GM12878 (cell line): ENCODE results near the gene MARVELD1. TPM values are rescaled to one million over a fixed set of nuclear protein-coding genes. Genes with fewer than 3 reads are reported as not detected.

Source experiments
- ASH2L ChIP-seq: fragments of 300-600, 200-600 bp; sonication (generic); IDR thresholded peaks from 2 replicates; pipeline ENCODE4 v1.6.1; 2017; ENCODE audit warnings: low read depth, mild to moderate bottlenecking, borderline replicate concordance
- CREM ChIP-seq: IDR thresholded peaks from 2 replicates; pipeline ENCODE4 v1.6.1; 2014; ENCODE audit warnings: antibody characterized with exemption, low read depth
- CTCF ChIP-seq, 3 experiments: IDR thresholded peaks in 2 of 3; conservative IDR thresholded peaks in 1 of 3; 2 replicates each; pipeline ENCODE4 v1.5.1; 2011; ENCODE audit warnings: low read depth in 3 of 3, low read length in 3 of 3, mild to moderate bottlenecking in 3 of 3, control low read depth in 2 of 3, moderate library complexity in 2 of 3, inconsistent platforms in 1 of 3, mixed read lengths in 1 of 3; ENCODE audit not compliant: control insufficient read depth in 2 of 3, insufficient read depth in 1 of 3; ENCODE audit errors: extremely low read depth in 1 of 3
- DPF2 ChIP-seq: fragments of 450-650 bp; IDR thresholded peaks from 2 replicates; pipeline ENCODE4 v1.6.1; 2017; ENCODE audit warnings: mild to moderate bottlenecking
- FOS ChIP-seq: IDR thresholded peaks from 3 replicates; pipeline ENCODE4 v1.6.1; 2011; ENCODE audit warnings: borderline replicate concordance; ENCODE audit not compliant: insufficient read length; ENCODE audit errors: extremely low read depth
- FOXK2 ChIP-seq: fragments of 450-650 bp; IDR thresholded peaks from 2 replicates; pipeline ENCODE4 v1.6.1; 2017; ENCODE audit warnings: mild to moderate bottlenecking, moderate library complexity
- FOXM1 ChIP-seq: IDR thresholded peaks from 2 replicates; pipeline ENCODE4 v1.6.1; 2012; ENCODE audit warnings: low read depth, mild to moderate bottlenecking, inconsistent platforms, low read length, moderate library complexity
- HCFC1 ChIP-seq: fragments of 150-350 bp; IDR thresholded peaks from 2 replicates; pipeline ENCODE4 v1.6.1; 2014; ENCODE audit warnings: low read length
- HDAC6 ChIP-seq: fragments of 200-600 bp; sonication (generic); IDR thresholded peaks from one replicate; pipeline ENCODE4 v1.8.0; 2017; ENCODE audit warnings: antibody characterized with exemption; ENCODE audit not compliant: unreplicated experiment
- HDGF ChIP-seq: fragments of 450-650 bp; IDR thresholded peaks from 2 replicates; pipeline ENCODE4 v1.6.1; 2016; ENCODE audit warnings: antibody characterized with exemption
- MEF2B ChIP-seq: fragments of 450-650 bp; IDR thresholded peaks from 2 replicates; pipeline ENCODE4 v1.6.1; 2018; ENCODE audit warnings: mild to moderate bottlenecking, moderate library complexity; ENCODE audit not compliant: partially characterized antibody, poor library complexity, severe bottlenecking
- MTA3 ChIP-seq: IDR thresholded peaks from 2 replicates; pipeline ENCODE4 v1.6.1; 2012; ENCODE audit warnings: low read length, inconsistent platforms, borderline replicate concordance
- MYC ChIP-seq: IDR thresholded peaks from 2 replicates; pipeline ENCODE4 v1.6.1; 2011; ENCODE audit warnings: mild to moderate bottlenecking, low read length, moderate library complexity, inconsistent platforms; ENCODE audit not compliant: insufficient read depth, insufficient replicate concordance, insufficient read length, severe bottlenecking
- NRF1 ChIP-seq: conservative IDR thresholded peaks from 2 replicates; pipeline ENCODE4 v1.6.1; 2011; ENCODE audit warnings: mild to moderate bottlenecking, low read depth, low read length, improper control_type of control experiment
- POLR2A ChIP-seq: IDR thresholded peaks from 2 replicates; pipeline ENCODE4 v1.6.1; 2011; ENCODE audit warnings: low read depth, mild to moderate bottlenecking, low read length
- POLR2AphosphoS5 ChIP-seq: IDR thresholded peaks from 2 replicates; pipeline ENCODE4 v1.6.1; 2011; ENCODE audit warnings: mild to moderate bottlenecking, low read length, inconsistent platforms
- POU2F2 ChIP-seq: IDR thresholded peaks from 3 replicates; pipeline ENCODE4 v1.6.1; 2011; ENCODE audit warnings: low read depth, mild to moderate bottlenecking, low read length, borderline replicate concordance
- TBL1XR1 ChIP-seq: IDR thresholded peaks from 2 replicates; pipeline ENCODE4 v1.6.1; 2012; ENCODE audit warnings: low read depth, low read length, improper control_type of control experiment
- TCF3 ChIP-seq: IDR thresholded peaks from 2 replicates; pipeline ENCODE4 v1.6.1; 2012; ENCODE audit warnings: low read depth, mild to moderate bottlenecking, low read length, borderline replicate concordance; ENCODE audit not compliant: insufficient read depth
- TCF7 ChIP-seq: IDR thresholded peaks from 2 replicates; pipeline ENCODE4 v1.6.1; 2014; ENCODE audit warnings: antibody characterized with exemption, borderline replicate concordance
- USF2 ChIP-seq: IDR thresholded peaks from 2 replicates; pipeline ENCODE4 v1.6.1; 2011; ENCODE audit warnings: low read depth, low read length, improper control_type of control experiment, borderline replicate concordance
- YY1 ChIP-seq: IDR thresholded peaks from 2 replicates; pipeline ENCODE4 v1.6.1; 2011; ENCODE audit warnings: low read depth, mild to moderate bottlenecking, low read length
- ZBED1 ChIP-seq: IDR thresholded peaks from 2 replicates; pipeline ENCODE4 v1.6.1; 2016; ENCODE audit warnings: borderline replicate concordance
- polyA plus RNA-seq, 11 experiments: library from polyadenylated mRNA; depleted of rRNA in 4 of 11; unstranded in 6 of 11; stranded (reverse) in 5 of 11; fragments of >200 nt; fragmentation: Nextera tagmentation in 4 of 11; fragmentation: Illumina TruSeq in 1 of 11; extraction: Ambion mirVana in 4 of 11; extraction: Trizol in 1 of 11; gene quantifications; 1 replicate in 1 of 11; 2 replicates in 10 of 11; pipeline versions ENCODE4 v1.2.1 to v1.2.3, GENCODE V29; 2011 to 2016; ENCODE audit warnings: inconsistent platforms in 2 of 11, missing spikeins in 2 of 11, low read depth in 1 of 11
- total RNA-seq, 4 experiments: library from RNA; depleted of rRNA in 3 of 4; stranded (reverse); fragments of >200 nt in 3 of 4; fragmentation: Illumina TruSeq in 1 of 4; extraction: Trizol in 1 of 4; gene quantifications; 2 replicates each; pipeline versions ENCODE4 v1.2.1 to v1.2.3, GENCODE V29; 2013 to 2021
- TF ChIP-seq, protein P1 (sequence below): IDR thresholded peaks from 2 replicates; pipeline ENCODE4 v1.6.1; 2012; ENCODE audit warnings: low read length, inconsistent platforms
- TF ChIP-seq, protein P2 (sequence below): IDR thresholded peaks from 2 replicates; pipeline ENCODE4 v1.6.1; 2012; ENCODE audit warnings: low read depth, low read length, improper control_type of control experiment

MARVELD1 gene
- total and polyA plus RNA-seq, 10 of the 15 experiments (the other 5 are each of a cell fraction or from before 2014, with no cell fraction given): 0.54 to 8.4 (median 3.2) TPM

- no peak for TF ChIP-seq MTA3
- no peak for TF ChIP-seq USF2
- no peak for TF ChIP-seq FOXM1
- TF ChIP-seq CTCF (IDR thresholded peaks at IDR 0.05 in 2 of 3, conservative IDR thresholded peaks at IDR 0.05 in 1 of 3; ENCODE audit: control insufficient read depth in 2 of 3, extremely low read depth in 1 of 3, insufficient read depth in 1 of 3, low read depth in 3 of 3, low read length in 3 of 3): peak; percentile 13 to 42 (median 28); a peak in 3 of 6 replicates
- TF ChIP-seq YY1: peak; percentile 12; the same call in 1 of the 2 replicates
- TF ChIP-seq POLR2AphosphoS5: peak; percentile 41; the same call in 1 of the 2 replicates
- TF ChIP-seq FOS: no peak
- TF ChIP-seq DPF2: 0 out of 2 replicates have a peak, but pooled peaks have one; percentile 24
- no peak for TF ChIP-seq TCF3
- TF ChIP-seq, protein P1, sequence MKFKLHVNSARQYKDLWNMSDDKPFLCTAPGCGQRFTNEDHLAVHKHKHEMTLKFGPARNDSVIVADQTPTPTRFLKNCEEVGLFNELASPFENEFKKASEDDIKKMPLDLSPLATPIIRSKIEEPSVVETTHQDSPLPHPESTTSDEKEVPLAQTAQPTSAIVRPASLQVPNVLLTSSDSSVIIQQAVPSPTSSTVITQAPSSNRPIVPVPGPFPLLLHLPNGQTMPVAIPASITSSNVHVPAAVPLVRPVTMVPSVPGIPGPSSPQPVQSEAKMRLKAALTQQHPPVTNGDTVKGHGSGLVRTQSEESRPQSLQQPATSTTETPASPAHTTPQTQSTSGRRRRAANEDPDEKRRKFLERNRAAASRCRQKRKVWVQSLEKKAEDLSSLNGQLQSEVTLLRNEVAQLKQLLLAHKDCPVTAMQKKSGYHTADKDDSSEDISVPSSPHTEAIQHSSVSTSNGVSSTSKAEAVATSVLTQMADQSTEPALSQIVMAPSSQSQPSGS: no peak
- TF ChIP-seq HDAC6: no peak
- TF ChIP-seq, protein P2, sequence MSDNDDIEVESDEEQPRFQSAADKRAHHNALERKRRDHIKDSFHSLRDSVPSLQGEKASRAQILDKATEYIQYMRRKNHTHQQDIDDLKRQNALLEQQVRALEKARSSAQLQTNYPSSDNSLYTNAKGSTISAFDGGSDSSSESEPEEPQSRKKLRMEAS: peak; percentile 80; the same call in 1 of the 2 replicates
- no peak for TF ChIP-seq HDGF
- TF ChIP-seq FOXK2: no peak
- TF ChIP-seq MEF2B: no peak
- no peak for TF ChIP-seq CREM
- no peak for TF ChIP-seq NRF1
- TF ChIP-seq TBL1XR1: no peak
- TF ChIP-seq ZBED1: no peak
- TF ChIP-seq TCF7: no peak
- no peak for TF ChIP-seq HCFC1
- peak; percentile 81 for TF ChIP-seq MYC
- TF ChIP-seq ASH2L: no peak
- TF ChIP-seq POU2F2: no peak
- peak; percentile 87 for TF ChIP-seq POLR2A
Observed at GRCh38 chr10:97713826-97714400, 383 bp downstream of the MARVELD1 start (continued).
